ENCODE results near the gene CCT3. TPM values are rescaled to one million over a fixed set of nuclear protein-coding genes. Genes with fewer than 3 reads are reported as not detected.

Gene CCT3
- total and polyA plus RNA-seq, 2 experiments from 2014 or later: 245 to 287 TPM

DNA sequence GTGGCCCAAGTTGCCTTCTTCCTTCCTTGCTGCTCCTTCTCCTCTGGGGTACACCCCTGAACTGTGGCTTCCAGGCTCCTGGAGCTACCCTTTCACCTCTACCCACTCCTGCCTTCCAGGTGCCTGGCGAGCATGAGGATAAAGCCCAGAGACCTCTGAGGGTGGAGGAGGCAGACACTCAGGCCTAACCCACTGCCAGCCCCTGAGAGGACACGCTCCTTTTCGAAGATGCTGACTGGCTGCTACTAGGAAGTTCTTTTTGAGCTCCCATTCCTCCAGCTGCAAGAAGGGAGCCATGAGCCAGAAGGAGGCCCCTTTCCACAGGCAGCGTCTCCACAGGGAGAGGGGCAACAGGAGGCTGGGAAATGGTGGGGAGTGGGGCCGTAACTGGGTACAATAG lies 46.6 kb upstream of the CCT3 start:
- Histone ChIP-seq H3K4me3 (no peak overlapping the region), H3K4me1 (ENCODE audit: low read depth) (peaks cover 9% of the 10 kb centered on the region), H3K27me3 (peaks cover 37% of the 10 kb centered on the region), H3K9me3 (ENCODE audit: low read depth) (no peaks in the 10 kb centered on the region), H3K27ac (no peak overlapping the region), H3K36me3 (no peaks in the 10 kb centered on the region)
- TF ChIP-seq, protein P1, sequence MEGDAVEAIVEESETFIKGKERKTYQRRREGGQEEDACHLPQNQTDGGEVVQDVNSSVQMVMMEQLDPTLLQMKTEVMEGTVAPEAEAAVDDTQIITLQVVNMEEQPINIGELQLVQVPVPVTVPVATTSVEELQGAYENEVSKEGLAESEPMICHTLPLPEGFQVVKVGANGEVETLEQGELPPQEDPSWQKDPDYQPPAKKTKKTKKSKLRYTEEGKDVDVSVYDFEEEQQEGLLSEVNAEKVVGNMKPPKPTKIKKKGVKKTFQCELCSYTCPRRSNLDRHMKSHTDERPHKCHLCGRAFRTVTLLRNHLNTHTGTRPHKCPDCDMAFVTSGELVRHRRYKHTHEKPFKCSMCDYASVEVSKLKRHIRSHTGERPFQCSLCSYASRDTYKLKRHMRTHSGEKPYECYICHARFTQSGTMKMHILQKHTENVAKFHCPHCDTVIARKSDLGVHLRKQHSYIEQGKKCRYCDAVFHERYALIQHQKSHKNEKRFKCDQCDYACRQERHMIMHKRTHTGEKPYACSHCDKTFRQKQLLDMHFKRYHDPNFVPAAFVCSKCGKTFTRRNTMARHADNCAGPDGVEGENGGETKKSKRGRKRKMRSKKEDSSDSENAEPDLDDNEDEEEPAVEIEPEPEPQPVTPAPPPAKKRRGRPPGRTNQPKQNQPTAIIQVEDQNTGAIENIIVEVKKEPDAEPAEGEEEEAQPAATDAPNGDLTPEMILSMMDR (IDR thresholded peaks at IDR 0.05; ENCODE audit: low read depth, low read length): no peak
- DNase-seq (ENCODE audit: low read depth in 1 of 2, low spot score in 1 of 2): no peak

DNA sequence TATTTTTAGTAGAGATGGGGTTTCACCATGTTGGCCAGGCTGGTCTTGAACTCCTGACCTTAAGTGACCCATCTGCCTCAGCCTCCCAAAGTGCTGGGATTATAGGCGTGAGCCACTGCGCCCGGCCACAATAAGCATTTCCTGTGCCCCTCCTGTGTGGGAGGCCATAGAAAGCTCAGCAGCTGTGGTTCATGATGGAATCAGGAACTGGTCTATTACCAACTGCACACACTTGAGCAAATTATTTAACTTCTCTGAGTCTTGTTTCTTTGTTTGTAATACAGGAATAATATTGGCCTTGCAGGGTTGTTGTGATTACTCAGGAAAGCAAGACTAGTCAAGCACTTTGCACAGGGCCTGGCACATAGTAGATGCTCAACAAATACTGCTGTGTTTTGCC lies 45.9 kb upstream of the CCT3 start:
- no peaks in the 10 kb centered on the region for H3K36me3 ChIP-seq
- peaks cover 31% of the 10 kb centered on the region for H3K27me3 ChIP-seq
- H3K27ac ChIP-seq: no peak overlapping the region
- no peak for DNase-seq (ENCODE audit: low read depth in 1 of 2, low spot score in 1 of 2)
- TF ChIP-seq, protein P1 (IDR thresholded peaks at IDR 0.05; ENCODE audit: low read depth, low read length): no peak
- H3K9me3 ChIP-seq (ENCODE audit: low read depth): no peaks in the 10 kb centered on the region
- H3K4me1 ChIP-seq (ENCODE audit: low read depth): peaks cover 9% of the 10 kb centered on the region
- H3K4me3 ChIP-seq: no peak overlapping the region

DNA sequence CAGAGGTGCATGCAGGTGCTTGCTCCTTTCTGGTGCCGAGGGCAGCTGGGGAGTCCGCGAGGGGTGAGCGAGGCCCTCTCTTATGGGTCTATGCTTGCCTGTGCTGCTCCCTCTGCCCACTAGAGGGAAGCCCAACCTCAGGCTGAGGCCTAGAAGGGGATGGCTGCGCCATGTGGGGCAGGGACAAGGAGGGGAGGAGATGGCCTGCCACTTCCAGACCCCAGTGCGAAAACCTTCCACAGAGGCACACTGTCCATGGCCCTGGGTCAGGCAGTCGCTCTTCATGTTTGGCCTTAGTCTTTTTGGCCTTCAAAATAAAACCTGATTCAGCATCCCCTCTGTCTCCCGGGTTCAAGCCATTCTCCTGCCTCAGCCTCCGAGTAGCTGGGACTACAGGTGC lies 44.9 kb upstream of the CCT3 start:
- DNase-seq (ENCODE audit: low read depth in 1 of 2, low spot score in 1 of 2): peak; percentile 66 to 75
- H3K27ac ChIP-seq: no peak overlapping the region
- no peaks in the 10 kb centered on the region for H3K36me3 ChIP-seq
- no peak overlapping the region for H3K4me3 ChIP-seq
- peaks cover 21% of the 10 kb centered on the region for H3K27me3 ChIP-seq
- TF ChIP-seq, protein P1 (IDR thresholded peaks at IDR 0.05; ENCODE audit: low read depth, low read length): peak; percentile 89
- H3K4me1 ChIP-seq (ENCODE audit: low read depth): peaks cover 9% of the 10 kb centered on the region
- no peaks in the 10 kb centered on the region for H3K9me3 ChIP-seq (ENCODE audit: low read depth)

DNA sequence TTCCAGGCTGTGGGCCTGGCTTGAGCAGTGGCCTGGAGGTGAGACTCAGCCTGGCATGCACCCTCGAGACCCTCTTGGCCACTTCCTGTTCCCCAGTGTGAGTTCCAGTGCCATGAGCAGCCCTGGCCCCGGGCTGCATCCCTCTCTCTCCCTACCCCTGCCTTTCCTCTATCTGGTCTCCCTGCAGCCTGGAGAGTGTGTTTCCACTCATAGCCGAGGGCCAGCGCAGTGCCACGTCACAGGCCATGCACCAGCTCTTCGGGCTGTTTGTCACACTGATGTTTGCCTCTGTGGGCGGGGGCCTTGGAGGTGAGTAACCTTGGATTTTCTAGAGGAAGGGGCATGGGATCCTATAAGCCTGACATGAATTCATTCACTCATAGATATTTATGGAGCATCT lies 44.5 kb upstream of the CCT3 start:
- TF ChIP-seq, protein P1 (IDR thresholded peaks at IDR 0.05; ENCODE audit: low read depth, low read length): no peak
- Histone ChIP-seq H3K27me3 (peaks cover 16% of the 10 kb centered on the region), H3K36me3 (no peaks in the 10 kb centered on the region), H3K4me3 (no peak overlapping the region), H3K27ac (no peak overlapping the region), H3K9me3 (ENCODE audit: low read depth) (no peaks in the 10 kb centered on the region), H3K4me1 (ENCODE audit: low read depth) (peaks cover 9% of the 10 kb centered on the region)
- no peak for DNase-seq (ENCODE audit: low read depth in 1 of 2, low spot score in 1 of 2)

DNA sequence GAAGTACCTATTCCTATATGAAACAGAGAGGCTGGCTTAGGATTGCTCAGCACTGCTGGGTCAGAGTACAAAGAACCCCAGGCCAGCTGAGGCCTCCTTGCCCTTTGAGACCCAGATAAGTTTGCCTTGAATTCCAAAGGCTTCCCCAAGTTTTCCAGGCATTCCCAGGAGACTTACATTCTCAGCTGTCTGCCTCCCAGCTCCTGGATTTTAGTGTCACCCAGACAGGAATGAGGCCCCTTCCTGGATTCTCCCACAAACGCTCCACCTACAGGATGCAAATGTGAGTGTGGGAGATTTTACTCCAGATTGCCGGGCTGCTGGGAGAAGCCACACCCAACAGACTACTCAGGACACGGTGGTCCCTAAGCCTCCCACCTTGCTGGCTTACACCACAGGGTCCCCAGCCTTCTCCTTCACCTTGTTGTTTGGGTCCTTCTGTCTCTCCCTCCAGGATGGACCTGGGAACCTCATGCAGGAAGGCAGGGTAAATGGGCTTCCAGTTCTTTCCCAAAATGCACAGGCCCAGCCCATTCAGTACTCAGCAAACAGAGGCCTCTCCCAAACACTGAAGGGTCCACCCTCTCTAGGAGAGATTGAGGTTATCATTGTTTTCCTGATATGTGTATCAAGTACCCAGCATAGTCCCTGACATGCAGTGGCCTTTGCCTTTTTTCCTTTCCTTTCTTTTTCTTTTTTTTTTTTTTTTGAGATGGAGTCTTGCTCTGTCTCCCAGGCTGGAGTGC lies 41.5 kb upstream of the CCT3 start:
- Histone ChIP-seq H3K9me3 (ENCODE audit: low read depth) (no peaks in the 10 kb centered on the region), H3K27me3 (peaks cover 3% of the 10 kb centered on the region), H3K36me3 (no peaks in the 10 kb centered on the region), H3K4me1 (ENCODE audit: low read depth) (peaks cover 9% of the 10 kb centered on the region), H3K4me3 (no peak overlapping the region), H3K27ac (no peak overlapping the region)
- peak in 1 of 2 donors; percentile 22 for DNase-seq (ENCODE audit: low read depth in 1 of 2, low spot score in 1 of 2)
- TF ChIP-seq, protein P1 (IDR thresholded peaks at IDR 0.05; ENCODE audit: low read depth, low read length): no peak

Data from cardiac muscle cell (in vitro differentiated cells and primary cell).